HEK293 (cell line): ENCODE measurements around the gene CD86.

ENCODE experiments used
- CTCF ChIA-PET: fragments of 350-600 bp; formaldehyde crosslinking; extraction: SDS; loops from one replicate; lab custom pipeline; 2021; ENCODE audit warnings: antibody characterized with exemption; lab: Yijun Ruan, JAX
- POLR2A ChIA-PET: fragments of 300-600 bp; formaldehyde crosslinking; extraction: SDS; loops from one replicate; lab custom pipeline; 2020; ENCODE audit warnings: antibody characterized with exemption, inconsistent platforms; lab: Yijun Ruan, JAX
- H3K27ac ChIP-seq: fragments of 200-500 bp; sonication (Bioruptor generic); 2 replicates; pipeline ENCODE4 v1.5.1; 2014; ENCODE audit warnings: low read depth, low read length, control low read depth, inconsistent platforms; ENCODE audit errors: extremely low read depth
- H3K36me3 ChIP-seq, 2 experiments: fragments of 200-500 bp in 1 of 2; sonication (Bioruptor generic) in 1 of 2; 1 replicate in 1 of 2; 2 replicates in 1 of 2; pipeline ENCODE4 v1.5.1; 2014 to 2017; ENCODE audit warnings: inconsistent platforms in 2 of 2, low read length in 2 of 2; ENCODE audit not compliant: control insufficient read depth in 2 of 2, insufficient read depth in 1 of 2
- H3K4me1 ChIP-seq: fragments of 200-500 bp; sonication (Bioruptor generic); 2 replicates; pipeline ENCODE4 v1.5.1; 2014; ENCODE audit warnings: mild to moderate bottlenecking, low read length, inconsistent platforms; ENCODE audit not compliant: control insufficient read depth, insufficient read depth
- H3K4me3 ChIP-seq: 2 replicates; pipeline ENCODE4 v1.5.1; 2011; ENCODE audit warnings: low read depth, mild to moderate bottlenecking, control low read depth, low read length, moderate library complexity
- H3K9me3 ChIP-seq: fragments of 200-500 bp; sonication (Bioruptor generic); 2 replicates; pipeline ENCODE4 v1.5.1; 2014; ENCODE audit warnings: low read depth, low read length, inconsistent platforms; ENCODE audit not compliant: control insufficient read depth, insufficient read depth
- FEZF1 ChIP-seq: fragments of 450-650 bp; formaldehyde crosslinking; IDR thresholded peaks from 2 replicates; pipeline ENCODE4 v1.5.1; 2016; ENCODE audit warnings: missing biosample characterization, missing genetic modification characterization
- MYNN ChIP-seq: fragments of 450-650 bp; formaldehyde crosslinking; IDR thresholded peaks from 2 replicates; pipeline ENCODE4 v1.5.1; 2016; ENCODE audit warnings: missing biosample characterization, missing genetic modification characterization, borderline replicate concordance
- SALL2 ChIP-seq: fragments of 450-650 bp; formaldehyde crosslinking; IDR thresholded peaks from 2 replicates; pipeline ENCODE4 v1.5.0; 2017; ENCODE audit warnings: missing biosample characterization, mild to moderate bottlenecking, missing genetic modification characterization, borderline replicate concordance
- TCF7L2 ChIP-seq: IDR thresholded peaks from 2 replicates; pipeline ENCODE4 v1.6.1; 2011; ENCODE audit warnings: low read depth, mild to moderate bottlenecking, inconsistent platforms, low read length, moderate library complexity, borderline replicate concordance
- WT1 ChIP-seq: fragments of 450-650 bp; formaldehyde crosslinking; IDR thresholded peaks from 2 replicates; pipeline ENCODE4 v1.5.1; 2016; ENCODE audit warnings: missing biosample characterization, missing genetic modification characterization
- ZBTB1 ChIP-seq: fragments of 450-650 bp; formaldehyde crosslinking; IDR thresholded peaks from 2 replicates; pipeline ENCODE4 v1.5.1; 2016; ENCODE audit warnings: missing biosample characterization, missing genetic modification characterization
- ZBTB48 ChIP-seq: fragments of 450-650 bp; formaldehyde crosslinking; IDR thresholded peaks from 2 replicates; pipeline ENCODE4 v1.5.1; 2016; ENCODE audit warnings: missing biosample characterization, missing genetic modification characterization
- ZBTB6 ChIP-seq: fragments of 450-650 bp; formaldehyde crosslinking; IDR thresholded peaks from 2 replicates; pipeline ENCODE4 v1.5.1; 2017; ENCODE audit warnings: missing biosample characterization, missing genetic modification characterization
- ZNF140 ChIP-seq: fragments of 450-650 bp; formaldehyde crosslinking; IDR thresholded peaks from 2 replicates; pipeline ENCODE4 v1.5.1; 2016; ENCODE audit warnings: missing biosample characterization, missing genetic modification characterization
- ZNF19 ChIP-seq: fragments of 450-650 bp; formaldehyde crosslinking; IDR thresholded peaks from 2 replicates; pipeline ENCODE4; 2016; ENCODE audit warnings: missing biosample characterization, missing genetic modification characterization, low read depth
- ZNF335 ChIP-seq: fragments of 450-650 bp; formaldehyde crosslinking; conservative IDR thresholded peaks from 2 replicates; pipeline ENCODE4 v1.5.1; 2016; ENCODE audit warnings: missing biosample characterization, missing genetic modification characterization
- ZNF423 ChIP-seq: fragments of 450-650 bp; formaldehyde crosslinking; IDR thresholded peaks from 2 replicates; pipeline ENCODE4 v1.5.1; 2016; ENCODE audit warnings: missing biosample characterization, missing genetic modification characterization
- ZNF529 ChIP-seq: fragments of 450-650 bp; formaldehyde crosslinking; IDR thresholded peaks from 2 replicates; pipeline ENCODE4 v1.5.1; 2017; ENCODE audit warnings: missing genetic modification characterization, missing biosample characterization; ENCODE audit not compliant: insufficient replicate concordance
- ZNF555 ChIP-seq: fragments of 450-650 bp; formaldehyde crosslinking; conservative IDR thresholded peaks from 2 replicates; pipeline ENCODE4 v1.5.1; 2017; ENCODE audit warnings: missing biosample characterization, mild to moderate bottlenecking, missing genetic modification characterization, inconsistent platforms
- ZNF610 ChIP-seq: fragments of 450-650 bp; formaldehyde crosslinking; IDR thresholded peaks from 2 replicates; pipeline ENCODE4 v1.5.1; 2016; ENCODE audit warnings: missing biosample characterization, missing genetic modification characterization, borderline replicate concordance
- ZNF670 ChIP-seq: fragments of 450-650 bp; formaldehyde crosslinking; IDR thresholded peaks from 2 replicates; pipeline ENCODE4 v1.5.1; 2016; ENCODE audit warnings: missing biosample characterization, missing genetic modification characterization, low read depth
- ZNF747 ChIP-seq: fragments of 450-650 bp; formaldehyde crosslinking; IDR thresholded peaks from 2 replicates; pipeline ENCODE4 v1.5.1; 2016; ENCODE audit warnings: missing biosample characterization, missing genetic modification characterization
- ZNF792 ChIP-seq: fragments of 450-650 bp; formaldehyde crosslinking; IDR thresholded peaks from 2 replicates; pipeline ENCODE4 v1.5.1; 2016; ENCODE audit warnings: missing biosample characterization, missing genetic modification characterization
- ZSCAN16 ChIP-seq: fragments of 450-650 bp; formaldehyde crosslinking; IDR thresholded peaks from 2 replicates; pipeline ENCODE4 v1.5.1; 2016; ENCODE audit warnings: missing biosample characterization, missing genetic modification characterization
- TF ChIP-seq, protein P1 (sequence below): fragments of 450-650 bp; formaldehyde crosslinking; IDR thresholded peaks from 2 replicates; pipeline ENCODE4 v1.5.1; 2016; ENCODE audit warnings: missing biosample characterization, missing genetic modification characterization
- TF ChIP-seq, protein P2 (sequence below): fragments of 450-650 bp; formaldehyde crosslinking; IDR thresholded peaks from 2 replicates; pipeline ENCODE4 v1.5.1; 2017; ENCODE audit warnings: missing biosample characterization, missing genetic modification characterization
- TF ChIP-seq, protein P3 (sequence below): IDR thresholded peaks from 2 replicates; pipeline ENCODE4 v1.6.1; 2011; ENCODE audit warnings: mild to moderate bottlenecking, low read depth, low read length, borderline replicate concordance
- TF ChIP-seq, protein P4 (sequence below): fragments of 450-650 bp; formaldehyde crosslinking; IDR thresholded peaks from 2 replicates; pipeline ENCODE4 v1.5.1; 2016; ENCODE audit warnings: missing biosample characterization, missing genetic modification characterization

CD86 gene

GRCh38 chr3:122023335-122023910, 31.7 kb upstream of the CD86 start:
- Histone ChIP-seq H3K4me1 (no peaks in the 10 kb centered on the region), H3K9me3 (no peaks in the 10 kb centered on the region), H3K4me3 (no peak overlapping the region), H3K27ac (no peak overlapping the region), H3K36me3 (no peaks in the 10 kb centered on the region)
- POLR2A ChIA-PET, result no interaction called here
- TF ChIP-seq MYNN (tag by site-specific recombination), result no peak
- no peak for TF ChIP-seq TCF7L2
- no peak for TF ChIP-seq ZNF747 (tag by site-specific recombination)
- no peak for TF ChIP-seq ZNF610 (tag by site-specific recombination)
- TF ChIP-seq ZNF670, result no peak
- TF ChIP-seq, protein P1, sequence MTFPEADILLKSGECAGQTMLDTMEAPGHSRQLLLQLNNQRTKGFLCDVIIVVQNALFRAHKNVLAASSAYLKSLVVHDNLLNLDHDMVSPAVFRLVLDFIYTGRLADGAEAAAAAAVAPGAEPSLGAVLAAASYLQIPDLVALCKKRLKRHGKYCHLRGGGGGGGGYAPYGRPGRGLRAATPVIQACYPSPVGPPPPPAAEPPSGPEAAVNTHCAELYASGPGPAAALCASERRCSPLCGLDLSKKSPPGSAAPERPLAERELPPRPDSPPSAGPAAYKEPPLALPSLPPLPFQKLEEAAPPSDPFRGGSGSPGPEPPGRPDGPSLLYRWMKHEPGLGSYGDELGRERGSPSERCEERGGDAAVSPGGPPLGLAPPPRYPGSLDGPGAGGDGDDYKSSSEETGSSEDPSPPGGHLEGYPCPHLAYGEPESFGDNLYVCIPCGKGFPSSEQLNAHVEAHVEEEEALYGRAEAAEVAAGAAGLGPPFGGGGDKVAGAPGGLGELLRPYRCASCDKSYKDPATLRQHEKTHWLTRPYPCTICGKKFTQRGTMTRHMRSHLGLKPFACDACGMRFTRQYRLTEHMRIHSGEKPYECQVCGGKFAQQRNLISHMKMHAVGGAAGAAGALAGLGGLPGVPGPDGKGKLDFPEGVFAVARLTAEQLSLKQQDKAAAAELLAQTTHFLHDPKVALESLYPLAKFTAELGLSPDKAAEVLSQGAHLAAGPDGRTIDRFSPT (tag by site-specific recombination), result no peak
- no peak for TF ChIP-seq SALL2 (tag by site-specific recombination)
- no peak for TF ChIP-seq ZNF140 (tag by site-specific recombination)
- no peak for TF ChIP-seq ZNF423
- TF ChIP-seq, protein P2, sequence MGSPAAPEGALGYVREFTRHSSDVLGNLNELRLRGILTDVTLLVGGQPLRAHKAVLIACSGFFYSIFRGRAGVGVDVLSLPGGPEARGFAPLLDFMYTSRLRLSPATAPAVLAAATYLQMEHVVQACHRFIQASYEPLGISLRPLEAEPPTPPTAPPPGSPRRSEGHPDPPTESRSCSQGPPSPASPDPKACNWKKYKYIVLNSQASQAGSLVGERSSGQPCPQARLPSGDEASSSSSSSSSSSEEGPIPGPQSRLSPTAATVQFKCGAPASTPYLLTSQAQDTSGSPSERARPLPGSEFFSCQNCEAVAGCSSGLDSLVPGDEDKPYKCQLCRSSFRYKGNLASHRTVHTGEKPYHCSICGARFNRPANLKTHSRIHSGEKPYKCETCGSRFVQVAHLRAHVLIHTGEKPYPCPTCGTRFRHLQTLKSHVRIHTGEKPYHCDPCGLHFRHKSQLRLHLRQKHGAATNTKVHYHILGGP (tag by site-specific recombination), result no peak
- TF ChIP-seq ZBTB48 (tag by site-specific recombination), result no peak
- TF ChIP-seq FEZF1 (tag by site-specific recombination), result no peak
- TF ChIP-seq ZNF335 (tag by site-specific recombination), result no peak
- TF ChIP-seq, all 188 proteins: peak for 0
- CTCF ChIA-PET, result no interaction called here

GRCh38 chr3:122024800-122025199, 30.4 kb upstream of the CD86 start:
- TF ChIP-seq ZBTB1, result no peak
- no peak for TF ChIP-seq ZBTB6 (tag by site-specific recombination)
- TF ChIP-seq, protein P3, sequence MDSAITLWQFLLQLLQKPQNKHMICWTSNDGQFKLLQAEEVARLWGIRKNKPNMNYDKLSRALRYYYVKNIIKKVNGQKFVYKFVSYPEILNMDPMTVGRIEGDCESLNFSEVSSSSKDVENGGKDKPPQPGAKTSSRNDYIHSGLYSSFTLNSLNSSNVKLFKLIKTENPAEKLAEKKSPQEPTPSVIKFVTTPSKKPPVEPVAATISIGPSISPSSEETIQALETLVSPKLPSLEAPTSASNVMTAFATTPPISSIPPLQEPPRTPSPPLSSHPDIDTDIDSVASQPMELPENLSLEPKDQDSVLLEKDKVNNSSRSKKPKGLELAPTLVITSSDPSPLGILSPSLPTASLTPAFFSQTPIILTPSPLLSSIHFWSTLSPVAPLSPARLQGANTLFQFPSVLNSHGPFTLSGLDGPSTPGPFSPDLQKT, result no peak
- no peak for TF ChIP-seq ZNF792 (tag by site-specific recombination)
- TF ChIP-seq, protein P4, sequence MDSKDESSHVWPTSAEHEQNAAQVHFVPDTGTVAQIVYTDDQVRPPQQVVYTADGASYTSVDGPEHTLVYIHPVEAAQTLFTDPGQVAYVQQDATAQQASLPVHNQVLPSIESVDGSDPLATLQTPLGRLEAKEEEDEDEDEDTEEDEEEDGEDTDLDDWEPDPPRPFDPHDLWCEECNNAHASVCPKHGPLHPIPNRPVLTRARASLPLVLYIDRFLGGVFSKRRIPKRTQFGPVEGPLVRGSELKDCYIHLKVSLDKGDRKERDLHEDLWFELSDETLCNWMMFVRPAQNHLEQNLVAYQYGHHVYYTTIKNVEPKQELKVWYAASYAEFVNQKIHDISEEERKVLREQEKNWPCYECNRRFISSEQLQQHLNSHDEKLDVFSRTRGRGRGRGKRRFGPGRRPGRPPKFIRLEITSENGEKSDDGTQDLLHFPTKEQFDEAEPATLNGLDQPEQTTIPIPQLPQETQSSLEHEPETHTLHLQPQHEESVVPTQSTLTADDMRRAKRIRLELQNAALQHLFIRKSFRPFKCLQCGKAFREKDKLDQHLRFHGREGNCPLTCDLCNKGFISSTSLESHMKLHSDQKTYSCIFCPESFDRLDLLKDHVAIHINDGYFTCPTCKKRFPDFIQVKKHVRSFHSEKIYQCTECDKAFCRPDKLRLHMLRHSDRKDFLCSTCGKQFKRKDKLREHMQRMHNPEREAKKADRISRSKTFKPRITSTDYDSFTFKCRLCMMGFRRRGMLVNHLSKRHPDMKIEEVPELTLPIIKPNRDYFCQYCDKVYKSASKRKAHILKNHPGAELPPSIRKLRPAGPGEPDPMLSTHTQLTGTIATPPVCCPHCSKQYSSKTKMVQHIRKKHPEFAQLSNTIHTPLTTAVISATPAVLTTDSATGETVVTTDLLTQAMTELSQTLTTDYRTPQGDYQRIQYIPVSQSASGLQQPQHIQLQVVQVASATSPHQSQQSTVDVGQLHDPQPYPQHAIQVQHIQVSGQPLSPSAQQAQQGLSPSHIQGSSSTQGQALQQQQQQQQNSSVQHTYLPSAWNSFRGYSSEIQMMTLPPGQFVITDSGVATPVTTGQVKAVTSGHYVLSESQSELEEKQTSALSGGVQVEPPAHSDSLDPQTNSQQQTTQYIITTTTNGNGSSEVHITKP (tag by site-specific recombination), result no peak
- no peak for TF ChIP-seq ZNF529 (tag by site-specific recombination)
- TF ChIP-seq ZNF19 (tag by site-specific recombination), result no peak
- no peak for TF ChIP-seq WT1 (tag by site-specific recombination)
- no peak for TF ChIP-seq ZNF555 (tag by site-specific recombination)
- no peak for TF ChIP-seq TCF7L2
- TF ChIP-seq ZSCAN16 (tag by site-specific recombination), result no peak
- ChIA-PET POLR2A (no interaction called here), CTCF (interaction anchor here (1.0 to 1.5 kb wide), 2 partner anchors 10 to 28 kb away, joined by 3 to 4 read pairs; no protein-coding TSS in a partner anchor)
- no peak overlapping the region for H3K4me3 ChIP-seq
- H3K27ac ChIP-seq, result no peak overlapping the region
- no peaks in the 10 kb centered on the region for H3K36me3 ChIP-seq
- H3K4me1 ChIP-seq, result no peaks in the 10 kb centered on the region
- no peaks in the 10 kb centered on the region for H3K9me3 ChIP-seq
